ENCODE data around the gene EPS8L1.

- no peak for TF ChIP-seq CTCF (IDR thresholded peaks at IDR 0.05; ENCODE audit: poor library complexity, severe bottlenecking)
- no peak for TF ChIP-seq TAF1 (IDR thresholded peaks at IDR 0.05; ENCODE audit: low read depth)
- no peak for TF ChIP-seq POLR2AphosphoS5 (IDR thresholded peaks at IDR 0.05)
- no peak for TF ChIP-seq EZH2 (IDR thresholded peaks at IDR 0.05; ENCODE audit: borderline replicate concordance, insufficient read depth, low read length, poor library complexity, severe bottlenecking)
- no peak for TF ChIP-seq RAD21 (conservative IDR thresholded peaks at IDR 0.05)
- no peak for TF ChIP-seq EP300 (conservative IDR thresholded peaks at IDR 0.05; ENCODE audit: poor library complexity, severe bottlenecking)
- no peak for TF ChIP-seq SMC3 (conservative IDR thresholded peaks at IDR 0.05; ENCODE audit: poor library complexity)
- no peak for TF ChIP-seq MXI1 (conservative IDR thresholded peaks at IDR 0.05; ENCODE audit: poor library complexity, severe bottlenecking)
- TF ChIP-seq, protein P1, sequence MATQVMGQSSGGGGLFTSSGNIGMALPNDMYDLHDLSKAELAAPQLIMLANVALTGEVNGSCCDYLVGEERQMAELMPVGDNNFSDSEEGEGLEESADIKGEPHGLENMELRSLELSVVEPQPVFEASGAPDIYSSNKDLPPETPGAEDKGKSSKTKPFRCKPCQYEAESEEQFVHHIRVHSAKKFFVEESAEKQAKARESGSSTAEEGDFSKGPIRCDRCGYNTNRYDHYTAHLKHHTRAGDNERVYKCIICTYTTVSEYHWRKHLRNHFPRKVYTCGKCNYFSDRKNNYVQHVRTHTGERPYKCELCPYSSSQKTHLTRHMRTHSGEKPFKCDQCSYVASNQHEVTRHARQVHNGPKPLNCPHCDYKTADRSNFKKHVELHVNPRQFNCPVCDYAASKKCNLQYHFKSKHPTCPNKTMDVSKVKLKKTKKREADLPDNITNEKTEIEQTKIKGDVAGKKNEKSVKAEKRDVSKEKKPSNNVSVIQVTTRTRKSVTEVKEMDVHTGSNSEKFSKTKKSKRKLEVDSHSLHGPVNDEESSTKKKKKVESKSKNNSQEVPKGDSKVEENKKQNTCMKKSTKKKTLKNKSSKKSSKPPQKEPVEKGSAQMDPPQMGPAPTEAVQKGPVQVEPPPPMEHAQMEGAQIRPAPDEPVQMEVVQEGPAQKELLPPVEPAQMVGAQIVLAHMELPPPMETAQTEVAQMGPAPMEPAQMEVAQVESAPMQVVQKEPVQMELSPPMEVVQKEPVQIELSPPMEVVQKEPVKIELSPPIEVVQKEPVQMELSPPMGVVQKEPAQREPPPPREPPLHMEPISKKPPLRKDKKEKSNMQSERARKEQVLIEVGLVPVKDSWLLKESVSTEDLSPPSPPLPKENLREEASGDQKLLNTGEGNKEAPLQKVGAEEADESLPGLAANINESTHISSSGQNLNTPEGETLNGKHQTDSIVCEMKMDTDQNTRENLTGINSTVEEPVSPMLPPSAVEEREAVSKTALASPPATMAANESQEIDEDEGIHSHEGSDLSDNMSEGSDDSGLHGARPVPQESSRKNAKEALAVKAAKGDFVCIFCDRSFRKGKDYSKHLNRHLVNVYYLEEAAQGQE (IDR thresholded peaks at IDR 0.05; ENCODE audit: borderline replicate concordance): no peak
Observed at GRCh38 chr19:55084416-55084815, 8.7 kb downstream of the EPS8L1 start.
